Esophagus (tissue), 2 donors: ENCODE measurements around the gene MIDN. TPM values are rescaled to one million over a fixed set of nuclear protein-coding genes. Genes with fewer than 3 reads are reported as not detected.

ENCODE experiments used
- H3K27ac ChIP-seq, 2 donors: one replicate each; pipeline ENCODE4 v1.5.1; 2013; ENCODE audit warnings: low read depth in 2 of 2, mild to moderate bottlenecking in 2 of 2, inconsistent platforms in 1 of 2, low read length in 1 of 2, moderate library complexity in 1 of 2
- H3K27me3 ChIP-seq, 2 donors: one replicate each; pipeline ENCODE4 v1.6.1; 2013; ENCODE audit warnings: low read length in 2 of 2, control low read depth in 1 of 2, mild to moderate bottlenecking in 1 of 2; ENCODE audit not compliant: insufficient read depth in 2 of 2, control insufficient read depth in 1 of 2
- H3K36me3 ChIP-seq, 2 donors: one replicate each; pipeline ENCODE4 v1.6.1; 2013; ENCODE audit warnings: low read length in 1 of 2; ENCODE audit not compliant: control insufficient read depth in 2 of 2, insufficient read depth in 2 of 2
- H3K4me1 ChIP-seq, 2 donors: one replicate each; pipeline ENCODE4 v1.6.1; 2013; ENCODE audit warnings: low read length in 1 of 2; ENCODE audit not compliant: control insufficient read depth in 2 of 2, insufficient read depth in 2 of 2
- H3K4me3 ChIP-seq, 2 donors: one replicate each; pipeline ENCODE4 v1.5.1; 2013; ENCODE audit warnings: low read length in 2 of 2, mild to moderate bottlenecking in 2 of 2, low read depth in 1 of 2, moderate library complexity in 1 of 2
- H3K9me3 ChIP-seq, 2 donors: one replicate each; pipeline ENCODE4 v1.6.1; 2013; ENCODE audit warnings: mild to moderate bottlenecking in 2 of 2, low read depth in 1 of 2, low read length in 1 of 2, moderate library complexity in 1 of 2; ENCODE audit not compliant: control insufficient read depth in 2 of 2, insufficient read depth in 1 of 2
- WGBS, 2 donors: extraction: QIAGEN DNeasy Blood & Tissue Kit; methylation state at CpG; one replicate each; pipeline ENCODE4 v1.1.7; 2013; 5-methylcytosine and 5-hydroxymethylcytosine counted together
- polyA plus RNA-seq, 2 donors: library from polyadenylated mRNA; stranded (reverse); fragments of 200-250 nt; gene quantifications; one replicate each; pipeline ENCODE4 v1.2.3, GENCODE V29; 2013
- donor health status: healthy with polysubstance abuse.
- donor health status: Bipolar disorder and iron deficiency.

The MIDN gene
- polyA plus RNA-seq, 2 donors: 36.4 to 38.7 TPM

DNA sequence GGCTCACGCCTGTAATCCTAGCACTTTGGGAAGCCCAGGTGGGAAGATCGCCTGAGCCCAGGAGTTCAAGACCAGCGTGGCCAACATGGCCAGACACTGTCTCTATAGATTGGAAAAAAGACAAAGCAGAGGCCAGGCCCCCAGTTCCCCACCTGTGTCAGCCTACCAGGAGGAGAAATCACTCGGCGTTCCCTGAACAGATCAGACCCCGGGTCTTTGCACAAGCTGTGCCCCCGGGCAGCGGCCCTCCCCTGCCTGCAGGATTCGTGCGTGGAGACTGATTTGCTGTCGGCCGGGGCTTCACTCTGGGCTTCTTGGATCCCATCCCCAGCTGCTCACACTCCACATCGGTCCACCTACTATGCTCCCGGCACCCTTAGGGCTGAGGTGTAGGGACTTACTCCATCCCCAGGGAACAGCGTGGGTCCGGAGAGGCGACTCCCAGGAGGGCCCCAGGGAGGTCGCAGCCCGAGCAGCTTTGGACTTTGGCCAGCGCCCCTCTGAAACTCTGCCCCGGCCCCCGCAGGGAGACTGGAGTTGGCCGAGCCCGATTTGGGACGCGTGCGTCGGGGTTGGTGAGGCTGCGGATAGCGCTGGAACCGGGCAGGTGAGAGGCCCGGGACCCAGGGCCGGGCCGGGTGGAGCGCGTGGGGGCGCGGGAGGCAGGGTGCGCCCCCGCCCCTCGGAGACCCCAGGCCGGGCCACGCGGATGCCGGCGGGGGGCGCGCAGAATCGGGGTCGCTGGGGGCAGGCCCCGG is 36.8 kb downstream of the MIDN start:
- peaks cover 0 to 26% of the 10 kb centered on the region in 2 donors for H3K27me3 ChIP-seq
- WGBS, 2 donors: 19 to 23% methylated on average over 51 of the region's 51 CpGs
- peaks cover 20 to 25% of the 10 kb centered on the region in 2 donors for H3K4me1 ChIP-seq
- H3K27ac ChIP-seq: peak overlapping the region in 1 of 2 donors; percentile 81
- peaks cover 0 to 2% of the 10 kb centered on the region in 2 donors for H3K36me3 ChIP-seq
- H3K4me3 ChIP-seq: peak overlapping the region in 1 of 2 donors; percentile 40
- no peaks in the 10 kb centered on the region for H3K9me3 ChIP-seq

DNA sequence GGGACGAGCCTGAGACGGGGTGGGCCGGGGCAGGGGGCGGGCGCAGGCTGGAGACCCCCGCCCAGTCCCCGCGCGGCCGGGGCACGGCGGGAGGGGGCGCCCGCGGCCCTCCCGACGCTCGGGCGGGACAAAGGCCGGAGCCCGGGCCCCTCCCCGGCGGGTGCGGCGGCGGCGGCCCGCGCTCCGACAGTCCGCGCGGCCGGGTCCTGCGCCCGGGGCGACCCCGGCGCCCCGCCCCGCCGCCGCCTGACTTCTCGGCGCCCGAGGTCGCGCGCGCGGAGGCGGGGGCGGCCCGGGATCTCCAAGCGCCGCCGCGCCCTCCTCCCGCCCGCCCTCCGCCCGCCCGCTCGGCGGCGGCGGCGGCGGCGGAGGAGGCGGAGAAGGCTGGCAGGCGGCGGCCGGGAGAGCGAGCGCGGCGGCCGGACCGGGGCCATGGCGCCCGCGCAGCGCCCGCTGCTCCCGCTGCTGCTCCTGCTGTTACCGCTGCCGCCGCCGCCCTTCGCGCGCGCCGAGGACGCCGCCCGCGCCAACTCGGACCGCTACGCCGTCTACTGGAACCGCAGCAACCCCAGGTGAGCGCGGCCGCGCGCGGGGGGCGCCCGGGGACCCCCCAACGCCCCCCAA is 37.5 kb downstream of the MIDN start, which contains the start of gene EFNA2:
EFNA2 (plus strand) TSS at position 137 of the 624 bp plus-strand sequence; CDS start at position 433, 296 bp downstream.
- H3K4me3 ChIP-seq: peak within 1 kb of the TSS; percentile 28 to 40
- H3K27me3 ChIP-seq: peaks cover 0 to 26% of the 10 kb centered on the region in 2 donors
- 1% methylated on average over 39 to 113 of the region's 113 CpGs for WGBS, 2 donors
- H3K36me3 ChIP-seq: no peaks in the 10 kb centered on the region
- no peaks in the 10 kb centered on the region for H3K9me3 ChIP-seq
- peaks cover 20 to 29% of the 10 kb centered on the region in 2 donors for H3K4me1 ChIP-seq
- H3K27ac ChIP-seq: peak within 1 kb of the TSS; percentile 57 to 81

DNA sequence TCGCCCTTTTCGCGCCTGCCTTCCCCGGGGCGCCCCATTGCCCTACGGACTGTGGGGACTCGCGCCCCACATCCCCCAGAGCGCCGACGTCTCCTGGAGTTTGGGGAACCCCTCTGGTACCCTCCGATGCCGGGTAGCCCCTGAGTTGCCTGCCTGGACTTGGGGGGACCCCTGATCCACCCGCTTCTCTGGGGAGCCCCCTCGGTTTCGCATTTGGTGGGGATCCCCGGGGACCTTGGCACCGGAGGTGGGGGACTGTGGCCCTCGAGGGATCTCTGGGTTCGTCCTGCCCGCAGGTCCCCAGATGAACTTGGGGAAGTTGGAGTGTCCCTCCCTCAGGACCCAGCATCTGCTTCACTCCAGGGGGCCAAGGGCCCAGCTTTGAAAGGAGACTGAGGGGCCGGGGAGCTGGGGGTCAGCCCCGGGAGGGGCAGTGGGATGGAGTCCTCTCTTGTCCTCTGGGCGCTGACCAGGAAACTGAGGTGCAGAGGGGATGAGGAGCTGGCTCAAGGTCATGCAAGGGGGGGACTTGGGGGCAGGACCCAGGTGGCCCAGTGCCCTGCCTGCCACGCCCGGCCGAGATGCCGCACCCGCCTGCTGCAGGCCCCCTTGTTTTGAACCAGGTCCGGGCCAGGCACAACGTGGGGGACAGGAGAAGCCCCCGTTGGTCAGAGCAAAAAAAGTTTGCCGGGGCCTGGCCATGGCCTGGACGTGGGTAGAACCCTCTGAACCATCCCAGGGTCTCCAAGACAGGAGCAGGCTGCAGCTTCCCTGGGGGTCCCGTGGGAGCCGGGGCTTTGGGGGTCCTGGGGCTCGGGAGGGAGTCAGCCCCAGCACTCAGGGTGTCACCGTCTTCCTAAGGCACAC is 38.3 kb downstream of the MIDN start:
- H3K9me3 ChIP-seq: no peaks in the 10 kb centered on the region
- H3K27ac ChIP-seq: no peak overlapping the region
- peak overlapping the region in 1 of 2 donors; percentile 40 for H3K4me3 ChIP-seq
- WGBS, 2 donors: 23 to 31% methylated on average over 35 to 38 of the region's 38 CpGs
- peaks cover 0 to 26% of the 10 kb centered on the region in 2 donors for H3K27me3 ChIP-seq
- no peaks in the 10 kb centered on the region for H3K36me3 ChIP-seq
- H3K4me1 ChIP-seq: peaks cover 20 to 29% of the 10 kb centered on the region in 2 donors

DNA sequence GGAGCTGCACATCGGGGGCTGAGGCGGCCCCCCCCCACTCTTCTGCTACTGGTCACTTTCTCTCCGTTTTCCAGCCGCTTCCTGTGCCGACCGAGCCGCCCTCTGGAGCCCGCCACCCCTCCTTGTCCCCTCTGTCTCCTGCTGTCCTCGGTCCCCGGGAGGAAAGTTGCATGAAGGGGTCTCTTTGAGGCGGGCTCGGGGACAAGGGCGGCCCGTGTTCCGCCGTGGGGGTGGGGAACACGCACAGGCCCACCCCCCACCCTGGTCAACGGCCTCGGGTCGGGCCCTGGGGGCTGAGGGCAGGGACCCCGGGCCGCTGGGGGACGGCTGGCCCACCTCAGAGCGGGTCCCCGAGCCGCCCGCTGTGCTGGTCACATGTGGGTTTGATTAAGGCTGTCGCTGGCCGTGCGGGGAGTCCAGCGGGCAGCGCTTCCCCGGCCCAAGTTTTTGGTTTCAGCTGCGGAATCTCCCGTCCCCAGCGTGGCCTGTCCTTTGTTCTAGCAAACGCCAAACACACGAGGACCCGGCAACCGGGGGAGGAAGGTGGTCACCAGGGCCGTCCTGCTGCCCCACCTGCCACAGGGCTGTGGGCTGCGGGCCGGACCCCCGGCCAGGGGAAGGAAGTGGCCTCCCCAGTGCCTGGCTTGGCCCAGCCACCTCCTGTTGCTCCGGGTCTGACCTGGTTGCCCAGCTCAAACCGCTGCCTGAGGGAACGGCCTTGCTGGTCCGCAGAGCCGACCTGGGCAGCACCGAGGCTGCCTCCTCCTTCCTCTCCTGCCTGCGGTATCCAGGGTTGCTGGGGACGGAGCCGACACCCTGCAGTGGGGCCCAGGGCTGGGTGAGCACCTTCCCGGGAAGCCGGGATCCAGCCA is 39.2 kb downstream of the MIDN start:
- no peak overlapping the region for H3K4me3 ChIP-seq
- H3K4me1 ChIP-seq: peaks cover 20 to 29% of the 10 kb centered on the region in 2 donors
- peaks cover 0 to 26% of the 10 kb centered on the region in 2 donors for H3K27me3 ChIP-seq
- no peaks in the 10 kb centered on the region for H3K9me3 ChIP-seq
- 31 to 32% methylated on average over 50 to 55 of the region's 55 CpGs for WGBS, 2 donors
- no peak overlapping the region for H3K27ac ChIP-seq
- H3K36me3 ChIP-seq: no peaks in the 10 kb centered on the region

DNA sequence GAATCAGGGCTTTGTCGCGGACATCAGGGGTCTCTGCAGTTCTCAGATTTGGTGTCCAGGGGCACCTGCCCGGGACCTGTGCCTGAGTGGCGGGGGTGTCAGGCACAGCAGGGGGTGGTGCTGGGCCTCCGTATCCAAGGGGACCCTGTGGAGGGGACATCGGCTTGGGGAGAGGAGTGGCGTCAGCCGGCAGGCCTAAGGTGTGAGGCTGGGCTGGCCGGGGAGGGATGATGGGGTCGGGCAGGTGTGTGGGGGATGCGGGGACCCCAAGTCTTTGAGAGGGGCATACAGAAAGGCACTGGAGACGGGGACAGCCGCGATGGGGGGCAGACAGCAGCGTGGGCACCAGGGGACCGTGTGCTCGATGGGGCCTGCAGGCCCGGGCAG is 39.8 kb downstream of the MIDN start:
- Histone ChIP-seq H3K4me1 (peaks cover 18 to 29% of the 10 kb centered on the region in 2 donors), H3K27me3 (peaks cover 0 to 29% of the 10 kb centered on the region in 2 donors), H3K4me3 (no peak overlapping the region), H3K9me3 (no peaks in the 10 kb centered on the region), H3K36me3 (no peaks in the 10 kb centered on the region), H3K27ac (no peak overlapping the region)
- WGBS, 2 donors: 80 to 85% methylated on average over 14 to 18 of the region's 18 CpGs

DNA sequence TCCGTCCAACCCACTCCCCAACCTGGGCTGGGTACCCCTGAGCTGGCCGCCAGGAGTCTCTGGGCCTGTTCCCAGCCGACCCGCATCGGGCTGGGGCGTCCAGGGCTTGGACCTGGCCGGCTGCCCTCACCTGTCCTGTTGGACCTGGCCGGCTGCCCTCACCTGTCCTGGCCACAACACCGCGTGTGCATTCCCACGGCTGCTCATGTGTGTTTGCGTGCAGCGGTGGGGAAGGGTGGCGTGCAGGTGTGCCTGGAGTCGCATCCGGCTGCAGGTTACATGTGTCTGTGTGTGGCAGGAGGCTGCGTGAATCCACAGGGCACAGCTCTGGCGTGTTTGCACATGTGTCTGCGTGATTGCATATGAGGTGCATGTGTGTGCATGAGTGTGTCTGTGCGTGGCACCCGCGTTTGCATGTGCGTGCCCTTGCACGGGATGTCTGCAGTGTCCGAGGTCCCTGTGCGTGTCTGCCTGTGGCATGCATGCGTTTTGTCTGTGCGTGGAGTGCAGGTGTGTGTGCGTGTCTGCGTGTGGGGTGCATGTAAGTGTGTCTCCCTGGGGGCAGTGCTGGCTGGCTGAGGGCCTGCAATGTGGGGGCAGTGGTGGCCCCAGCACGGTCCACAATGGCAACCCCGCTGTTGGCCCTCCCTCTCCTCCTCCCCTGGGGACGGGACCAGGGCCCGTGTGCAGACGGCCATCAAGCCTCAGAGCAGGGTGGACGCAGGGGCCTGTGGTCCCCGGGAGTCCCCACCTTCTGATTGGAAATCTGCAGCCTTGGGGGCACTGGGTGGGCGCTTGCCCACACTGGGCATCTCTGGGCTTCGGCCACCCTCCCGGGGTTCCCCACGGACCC is 40.7 kb downstream of the MIDN start:
- 61 to 67% methylated on average over 36 to 41 of the region's 41 CpGs for WGBS, 2 donors
- Histone ChIP-seq H3K9me3 (no peaks in the 10 kb centered on the region), H3K4me1 (peaks cover 11 to 23% of the 10 kb centered on the region in 2 donors), H3K4me3 (no peak overlapping the region), H3K36me3 (no peaks in the 10 kb centered on the region), H3K27ac (no peak overlapping the region), H3K27me3 (peaks cover 0 to 29% of the 10 kb centered on the region in 2 donors)

DNA sequence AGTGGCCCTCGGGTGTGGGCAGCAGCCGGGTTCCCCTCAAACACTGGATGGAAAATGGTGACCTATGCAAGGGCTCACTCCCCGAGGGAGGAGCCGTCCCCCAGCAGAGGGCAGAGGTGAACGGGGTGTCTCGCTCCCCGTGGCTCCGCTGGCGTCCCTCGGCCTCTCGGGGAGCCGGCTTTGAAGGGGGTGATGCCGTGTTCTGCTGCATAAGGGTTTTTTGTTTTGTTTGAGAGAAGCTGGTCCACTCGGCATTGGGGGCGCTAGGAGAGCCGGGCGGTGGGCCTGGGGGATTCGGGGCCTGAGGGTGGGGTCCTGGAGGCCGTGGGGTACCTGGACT is 41.3 kb downstream of the MIDN start:
- Histone ChIP-seq H3K27me3 (peaks cover 0 to 29% of the 10 kb centered on the region in 2 donors), H3K4me3 (no peak overlapping the region), H3K27ac (no peak overlapping the region), H3K9me3 (no peaks in the 10 kb centered on the region), H3K36me3 (no peaks in the 10 kb centered on the region), H3K4me1 (peaks cover 11 to 19% of the 10 kb centered on the region in 2 donors)
- 67 to 69% methylated on average over 19 of the region's 19 CpGs for WGBS, 2 donors

DNA sequence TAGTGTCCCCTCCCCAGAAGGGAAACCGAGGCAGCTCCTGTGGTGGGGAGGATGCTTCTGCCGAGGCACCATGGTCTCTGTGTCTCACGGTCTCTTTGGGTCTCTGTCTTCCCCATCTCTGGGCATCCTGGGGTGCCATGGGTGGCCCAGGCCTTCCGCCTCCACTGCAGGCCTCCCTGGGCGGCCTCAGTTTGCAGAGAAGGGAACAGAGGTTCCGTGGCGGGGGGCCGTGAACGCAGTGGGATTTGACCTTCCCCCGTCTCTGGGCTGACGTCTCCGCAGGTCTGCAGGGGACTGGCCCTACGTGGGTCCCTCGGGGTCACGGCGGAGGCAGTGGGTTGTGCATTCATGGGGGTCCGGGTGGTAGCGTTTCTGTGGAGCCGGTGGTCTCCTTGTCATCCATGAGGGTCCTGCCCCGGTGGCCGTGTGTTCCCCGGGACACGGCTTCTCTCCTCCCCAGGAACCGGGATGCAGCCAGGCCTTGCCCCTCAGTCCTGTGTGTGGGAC is 41.9 kb downstream of the MIDN start:
- peaks cover 12 to 15% of the 10 kb centered on the region in 2 donors for H3K4me1 ChIP-seq
- no peaks in the 10 kb centered on the region for H3K9me3 ChIP-seq
- H3K36me3 ChIP-seq: no peaks in the 10 kb centered on the region
- H3K4me3 ChIP-seq: no peak overlapping the region
- 83 to 85% methylated on average over 20 to 24 of the region's 24 CpGs for WGBS, 2 donors
- no peak overlapping the region for H3K27ac ChIP-seq
- H3K27me3 ChIP-seq: peaks cover 0 to 26% of the 10 kb centered on the region in 2 donors
